ENCODE measurements around the gene PIKFYVE.
"Not testable (repeated sequence)": the region's sequence is repeated elsewhere in the genome, so short reads cannot be mapped to it uniquely, and the experiment has no call there.

The PIKFYVE gene

DNA sequence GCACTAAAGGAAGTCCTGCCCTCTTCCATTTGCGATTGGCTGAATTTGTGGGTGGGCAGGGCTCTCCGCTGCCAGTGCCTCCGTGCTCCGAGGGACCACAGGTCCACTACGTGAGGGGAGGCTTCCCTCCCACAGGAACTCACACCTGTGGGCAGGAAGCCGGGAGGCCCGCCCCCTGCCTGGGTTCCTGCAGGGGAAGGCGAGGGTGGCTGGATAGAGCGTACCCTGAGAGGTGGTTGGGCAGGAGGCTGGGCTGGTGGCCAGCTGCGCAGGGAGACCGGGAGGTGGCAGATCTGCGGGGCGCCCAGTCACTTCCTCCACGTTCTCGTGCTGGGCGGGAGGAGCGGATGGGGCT lies 93.6 kb downstream of the PIKFYVE start:
- no peak overlapping the region for H3K4me3 ChIP-seq (ENCODE audit: low read depth, low read length)

DNA sequence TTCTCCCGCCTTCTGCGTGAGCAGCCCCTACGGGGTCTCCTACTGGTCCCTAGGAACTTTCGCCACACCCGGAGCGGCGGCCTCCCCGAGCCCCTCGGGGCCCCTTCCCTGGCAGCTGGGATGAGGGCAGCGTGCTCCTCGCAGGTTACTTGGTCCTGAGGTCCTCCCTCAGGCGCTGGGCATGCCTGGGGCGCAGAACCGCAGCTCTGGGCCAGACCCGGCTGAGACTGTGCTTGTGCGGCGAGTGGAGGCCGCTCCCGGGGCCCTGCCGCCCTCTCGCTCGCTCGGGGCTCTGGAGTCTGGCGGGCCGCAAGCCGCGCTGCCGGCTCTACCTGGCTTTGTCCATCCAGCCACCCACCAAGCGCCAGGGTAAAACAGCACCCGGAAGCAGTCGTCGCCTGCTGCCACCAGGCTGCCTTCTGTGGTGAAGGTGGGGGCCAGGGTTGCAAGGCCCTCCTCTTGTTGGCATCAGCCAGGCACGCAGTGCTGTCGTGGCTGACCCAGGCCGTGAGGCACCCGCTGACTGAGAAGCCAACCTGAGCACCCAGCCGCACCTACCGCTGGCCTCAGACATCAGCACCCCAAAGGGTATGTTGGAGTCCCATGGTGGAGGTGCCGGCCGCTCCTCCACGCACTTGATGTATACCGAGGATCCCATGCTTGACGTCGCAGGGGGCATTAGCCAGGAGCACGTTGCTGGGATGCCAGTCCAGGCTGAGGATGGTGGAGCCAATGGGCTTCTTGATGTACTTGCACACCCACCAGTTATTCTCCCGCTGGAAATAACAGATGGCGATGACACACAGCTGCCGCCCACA lies 94.4 kb downstream of the PIKFYVE start:
- no peak overlapping the region for H3K4me3 ChIP-seq (ENCODE audit: low read depth, low read length)

DNA sequence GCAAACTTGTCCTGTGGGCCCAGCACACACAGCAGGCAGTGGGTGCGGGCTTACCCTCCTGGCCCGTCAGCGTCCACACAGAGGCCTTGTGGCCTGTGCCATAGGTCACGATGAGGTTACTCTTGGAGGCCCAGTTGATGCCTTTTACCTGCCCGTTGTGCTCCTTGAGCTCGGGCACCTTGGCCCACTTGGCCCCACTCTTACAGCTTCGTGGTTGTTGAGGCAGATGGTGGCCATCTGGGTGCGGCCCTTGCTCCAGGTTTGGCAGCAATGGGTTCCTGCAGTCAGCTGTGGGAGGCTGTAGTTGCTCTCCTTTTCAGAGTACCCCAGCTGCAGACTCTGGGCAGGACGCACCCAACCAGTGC lies 95.0 kb downstream of the PIKFYVE start:
- no peak overlapping the region for H3K4me3 ChIP-seq (ENCODE audit: low read depth, low read length)

DNA sequence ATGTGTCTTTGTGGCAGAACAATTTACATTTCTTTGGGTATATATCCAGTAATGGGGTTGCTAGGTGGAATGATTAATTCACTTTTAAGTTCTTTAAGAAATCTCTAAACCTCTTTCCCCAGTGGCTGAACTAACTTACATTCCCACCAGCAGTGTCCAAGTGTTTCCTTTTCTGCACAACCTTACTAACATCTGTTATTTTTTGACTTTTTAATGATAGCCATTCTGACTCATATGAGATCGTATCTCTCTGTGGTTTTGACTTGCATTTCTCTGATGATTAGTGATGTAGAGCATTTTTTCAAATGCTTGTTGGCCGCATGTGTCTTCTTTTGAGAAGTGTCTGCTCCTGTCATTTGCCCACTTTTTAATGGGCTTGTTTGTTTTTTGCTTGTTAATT lies 97.4 kb downstream of the PIKFYVE start:
- H3K4me3 ChIP-seq (ENCODE audit: low read depth, low read length), result no peak overlapping the region

DNA sequence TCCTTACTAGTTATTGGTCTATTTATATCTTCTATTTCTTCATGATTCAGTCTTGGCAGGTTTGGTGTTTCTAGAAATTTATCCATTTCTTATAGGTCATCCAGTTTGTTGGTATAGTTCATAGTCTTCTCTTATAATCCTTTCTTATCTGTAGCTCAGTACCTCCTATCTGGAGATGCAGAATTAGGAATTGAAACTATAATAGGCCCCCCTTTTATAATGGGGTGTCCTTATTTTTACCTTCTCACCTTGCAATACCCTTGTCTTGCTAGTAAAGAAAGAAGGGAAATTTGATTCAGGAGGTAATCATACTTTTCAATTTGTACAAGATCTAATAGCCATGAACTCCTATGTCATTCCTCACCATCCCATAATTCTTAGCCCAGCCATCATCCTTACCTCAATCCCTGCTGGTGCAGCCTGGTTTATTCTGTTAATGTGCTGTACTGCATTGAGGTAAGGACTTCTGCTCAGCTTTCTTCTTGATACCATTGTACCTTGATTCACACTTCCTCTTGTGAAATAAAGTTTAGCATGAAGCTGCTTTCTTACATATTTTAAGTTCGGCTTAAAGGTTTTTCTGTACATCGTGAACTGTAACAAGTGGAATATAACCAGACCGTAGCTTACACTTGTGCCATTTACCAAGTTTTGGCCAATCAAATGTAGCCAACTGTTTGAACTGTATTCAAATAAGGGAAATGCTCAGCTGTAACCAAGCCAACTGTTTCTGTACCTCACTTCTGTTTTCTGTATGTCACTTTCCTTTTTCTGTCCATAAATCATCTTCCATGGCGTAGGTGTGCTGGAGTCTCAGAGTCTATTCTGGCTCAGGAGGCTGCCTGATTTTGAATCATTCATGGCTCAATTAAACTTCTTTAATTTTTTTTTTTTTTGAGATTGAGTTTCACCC lies 100.4 kb downstream of the PIKFYVE start:
- no peak overlapping the region for H3K4me3 ChIP-seq (ENCODE audit: low read depth, low read length)

GRCh38 chr2:208369091-208369490 lies 103.0 kb downstream of the PIKFYVE start:
- H3K4me3 ChIP-seq (ENCODE audit: low read depth, low read length), result no peak overlapping the region

GRCh38 chr2:208370881-208371633 lies 105.0 kb downstream of the PIKFYVE start:
- no peak overlapping the region for H3K4me3 ChIP-seq (ENCODE audit: low read depth, low read length)

- no peak overlapping the region for H3K4me3 ChIP-seq (ENCODE audit: low read depth, low read length)
Observed at GRCh38 chr2:208371634-208371935, 105.5 kb downstream of the PIKFYVE start.

DNA sequence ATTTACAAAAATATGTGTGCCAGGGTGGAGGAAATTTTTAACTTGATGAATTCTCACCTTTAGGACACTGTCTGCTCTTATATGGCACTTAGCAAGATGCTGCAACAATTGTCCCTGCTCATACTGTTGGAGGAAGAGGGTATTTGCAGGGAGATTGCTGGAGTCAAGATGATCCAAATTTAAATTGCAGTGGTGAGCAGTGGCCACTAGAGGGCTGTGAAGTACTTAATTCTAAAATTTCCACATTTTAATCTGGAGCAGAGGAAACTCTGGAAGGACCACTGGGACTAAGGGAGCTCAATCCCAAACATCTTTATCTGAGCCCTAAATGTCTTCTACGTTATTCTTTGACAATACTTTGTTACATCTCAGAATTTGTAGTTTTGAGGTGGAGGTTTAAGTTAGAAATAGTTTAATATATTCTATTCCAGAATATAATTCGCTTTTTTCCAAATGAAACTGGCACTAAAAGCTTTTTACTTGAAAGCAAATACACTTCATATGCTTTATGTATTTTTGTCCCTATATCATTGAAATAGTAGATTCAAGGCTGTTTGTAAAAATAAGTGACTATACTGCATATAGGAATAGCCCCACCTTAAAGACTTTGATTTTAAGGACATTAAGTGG lies 107.5 kb downstream of the PIKFYVE start:
- no peak overlapping the region for H3K4me3 ChIP-seq (ENCODE audit: low read depth, low read length)

GRCh38 chr2:208375491-208376068 lies 109.5 kb downstream of the PIKFYVE start:
- no peak overlapping the region for H3K4me3 ChIP-seq (ENCODE audit: low read depth, low read length)

- not testable (repeated sequence) for H3K4me3 ChIP-seq (ENCODE audit: low read depth, low read length)
Observed at GRCh38 chr2:208377344-208377860, 111.3 kb downstream of the PIKFYVE start.

DNA sequence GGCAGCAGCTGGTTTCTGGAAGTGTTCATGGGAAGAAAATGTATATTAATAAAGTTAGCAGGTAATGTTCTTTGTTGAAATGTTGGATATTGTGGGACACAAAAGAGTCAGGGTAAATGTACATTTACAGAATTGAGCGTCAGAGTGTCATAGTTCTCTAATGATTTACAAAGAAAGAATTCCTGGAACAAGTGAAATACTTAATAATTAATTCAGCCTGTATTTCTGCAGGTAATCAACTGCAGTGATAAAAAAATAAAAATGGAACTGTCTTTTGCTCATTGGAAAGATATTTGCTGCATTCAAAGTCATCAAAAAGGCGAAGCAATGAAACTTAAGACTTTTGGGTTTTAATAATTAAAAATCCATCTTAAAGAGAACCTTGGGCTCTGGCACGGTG lies 113.1 kb downstream of the PIKFYVE start:
- no peak overlapping the region for H3K4me3 ChIP-seq (ENCODE audit: low read depth, low read length)

- H3K4me3 ChIP-seq (ENCODE audit: low read depth, low read length), result no peak overlapping the region
Observed at GRCh38 chr2:208384637-208385036, 118.6 kb downstream of the PIKFYVE start.

DNA sequence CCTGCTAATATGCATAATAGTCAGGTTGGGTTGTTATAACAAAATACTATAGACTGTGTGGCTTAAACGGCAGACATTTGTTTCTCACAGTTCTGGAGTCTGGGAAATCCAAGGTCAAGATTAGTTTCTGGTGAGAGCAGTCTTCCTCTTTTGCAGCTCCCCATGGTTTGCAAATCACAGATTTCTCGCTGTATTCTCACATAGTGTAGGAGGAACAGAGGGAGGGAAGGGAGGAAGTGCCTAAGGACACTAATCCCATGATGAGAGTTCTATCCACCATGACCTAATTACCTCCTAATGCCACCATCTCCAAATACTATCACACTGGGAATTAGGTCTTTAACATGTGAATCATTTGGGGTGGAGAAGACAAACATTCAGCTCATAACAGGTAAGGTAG lies 120.5 kb downstream of the PIKFYVE start:
- no peak overlapping the region for H3K4me3 ChIP-seq (ENCODE audit: low read depth, low read length)

DNA sequence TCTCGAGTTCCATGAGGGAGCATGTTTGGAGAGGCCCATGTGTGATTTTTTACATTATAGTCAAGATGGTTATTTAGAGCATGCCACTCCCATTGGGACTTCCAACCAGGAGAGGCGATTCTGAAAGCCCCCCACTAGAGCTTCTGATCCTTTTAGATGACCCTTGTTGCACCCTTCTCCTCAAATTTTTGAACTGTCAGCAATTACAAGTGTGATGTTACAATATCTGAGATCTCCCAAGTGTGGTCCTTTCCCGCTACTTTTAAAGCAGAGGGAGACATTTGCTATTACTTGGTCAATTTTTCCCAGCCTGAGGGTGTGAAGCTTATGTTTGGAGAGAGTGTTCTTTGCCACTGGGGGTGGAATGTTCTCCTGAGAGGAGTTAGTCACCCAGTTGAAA lies 123.9 kb downstream of the PIKFYVE start:
- H3K4me3 ChIP-seq (ENCODE audit: low read depth, low read length), result no peak overlapping the region

DNA sequence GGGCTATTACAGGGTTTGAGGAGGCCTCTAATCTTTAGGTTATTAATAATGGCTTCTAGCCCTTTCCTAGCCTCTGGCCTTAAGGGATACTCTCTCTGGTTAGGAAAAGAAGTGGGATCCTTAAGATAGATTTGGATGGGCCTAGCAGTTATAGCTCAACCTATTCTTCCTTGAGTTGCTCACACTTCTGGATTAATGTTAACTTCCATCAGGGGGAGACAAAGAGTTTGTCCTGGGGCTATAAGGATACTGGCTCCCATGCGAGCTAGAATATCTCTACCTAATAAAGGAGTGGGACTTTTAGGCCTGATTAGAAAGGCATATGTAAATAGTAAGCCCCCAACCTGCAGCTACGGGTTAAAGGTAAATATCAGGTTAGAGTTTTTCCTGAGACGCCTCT lies 126.2 kb downstream of the PIKFYVE start:
- no peak overlapping the region for H3K4me3 ChIP-seq (ENCODE audit: low read depth, low read length)

DNA sequence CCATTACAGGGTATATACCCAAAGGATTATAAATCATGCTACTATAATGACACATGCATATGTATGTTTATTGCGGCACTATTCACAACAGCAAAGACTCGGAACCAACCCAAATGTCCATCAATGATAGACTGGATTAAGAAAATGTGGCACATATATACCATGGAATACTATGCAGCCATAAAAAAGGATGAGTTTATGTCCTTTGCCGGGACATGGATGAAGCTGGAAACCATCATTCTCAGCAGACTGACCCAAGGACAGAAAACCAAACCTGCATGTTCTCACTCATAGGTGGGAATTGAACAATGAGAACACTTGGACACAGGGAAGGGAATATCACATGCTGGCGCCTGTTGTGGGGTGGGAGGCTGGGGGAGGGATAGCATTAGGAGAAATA lies 130.7 kb downstream of the PIKFYVE start:
- not testable (repeated sequence) for H3K4me3 ChIP-seq (ENCODE audit: low read depth, low read length)

DNA sequence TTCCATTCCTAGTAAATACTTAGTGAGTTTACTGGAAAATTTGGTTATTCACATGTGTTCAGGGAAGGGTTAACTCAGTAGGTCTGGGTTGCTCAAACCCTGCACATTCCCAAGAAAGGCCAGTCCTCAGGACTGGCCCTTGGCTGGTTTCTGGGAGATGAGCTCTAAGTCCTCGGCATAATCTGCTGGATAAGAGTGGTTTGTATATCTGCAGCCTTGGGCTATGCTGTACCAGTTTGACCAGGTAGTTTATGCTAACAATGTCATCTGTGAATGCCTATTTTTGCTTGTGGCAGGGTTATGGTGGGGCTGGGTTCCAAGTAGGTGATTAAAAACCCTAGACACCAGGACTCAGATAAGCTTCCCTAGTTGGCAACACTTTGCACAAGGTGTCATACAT lies 133.1 kb downstream of the PIKFYVE start:
- H3K4me3 ChIP-seq (ENCODE audit: low read depth, low read length), result no peak overlapping the region

- H3K4me3 ChIP-seq (ENCODE audit: low read depth, low read length), result peak within 1 kb of the TSS; percentile 28
Observed at GRCh38 chr2:208406474-208407451, 140.7 kb downstream of the PIKFYVE start, which contains the start of gene PTH2R. TSS of gene PTH2R (plus strand) at chr2:208406792. CDS start at chr2:208407044, 252 bp downstream.
